HG02840 (cell line): ENCODE data around the gene DNAH11.

Source experiments
- ATAC-seq: cut with Tn5 transposase; IDR thresholded peaks from one replicate; pipeline ENCODE4 v1.9.1; 2021; ENCODE audit warnings: mild to moderate bottlenecking, moderate library complexity, moderate number of reproducible peaks; ENCODE audit not compliant: unreplicated experiment, low FRiP score

DNAH11 gene

DNA sequence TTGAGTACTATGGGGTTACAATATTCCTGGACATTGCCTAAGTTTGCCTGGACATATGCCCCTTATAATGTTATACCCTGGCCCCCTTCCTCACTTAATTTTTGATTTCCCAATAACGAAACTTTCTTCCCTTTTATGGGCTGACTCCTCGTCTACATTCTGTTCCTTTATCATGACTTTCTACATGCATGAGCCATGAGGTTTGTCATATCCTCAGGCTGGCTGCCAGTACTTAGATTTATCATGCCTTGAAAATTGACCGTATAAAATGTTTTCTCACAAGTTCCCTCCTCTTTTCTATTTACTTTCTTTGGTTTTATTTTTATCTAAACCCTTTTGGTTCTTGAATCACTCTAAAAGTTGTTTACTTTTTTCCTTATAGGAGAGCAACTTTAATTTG, 4.7 kb downstream of the DNAH11 start:
- ATAC-seq, result no peak

DNA sequence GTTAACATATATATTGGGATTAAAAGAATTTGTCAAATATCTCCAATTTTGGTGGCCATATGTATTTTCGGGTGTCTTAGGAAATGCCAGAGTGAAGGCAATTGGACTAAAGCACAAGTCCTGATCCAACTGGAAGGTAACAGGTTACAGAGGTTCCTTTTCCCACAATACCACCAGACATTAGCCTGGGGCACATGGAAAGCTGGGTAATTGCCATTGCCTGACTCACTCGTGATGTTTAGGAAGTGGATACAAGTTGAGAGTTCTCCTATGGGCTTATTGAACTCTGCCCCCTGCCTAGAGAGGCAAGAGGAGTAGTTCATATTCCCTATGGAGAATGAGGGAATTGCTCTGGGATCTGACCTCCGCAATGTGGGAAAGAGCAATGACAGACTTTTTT, 5.7 kb downstream of the DNAH11 start:
- no peak for ATAC-seq

DNA sequence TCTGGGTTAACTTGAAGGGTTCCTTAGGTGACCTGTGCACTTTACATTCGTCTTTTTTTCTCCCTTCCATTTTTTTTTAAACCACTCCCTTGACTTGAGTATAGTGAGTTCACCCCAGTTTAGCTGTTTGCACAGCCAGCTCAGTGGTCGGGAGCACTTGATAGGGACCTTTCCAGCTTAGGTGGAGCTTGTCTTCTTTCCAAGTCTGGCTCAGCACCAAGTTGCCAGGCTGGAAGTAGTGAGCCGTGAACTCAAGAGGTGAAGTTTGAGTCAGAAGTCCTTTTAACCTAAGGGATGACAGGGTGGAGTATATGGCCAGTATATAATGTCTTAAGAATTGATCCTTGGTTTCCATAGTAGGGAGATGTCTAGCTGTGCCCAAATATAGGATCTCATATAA, 7.2 kb downstream of the DNAH11 start:
- no peak for ATAC-seq

DNA sequence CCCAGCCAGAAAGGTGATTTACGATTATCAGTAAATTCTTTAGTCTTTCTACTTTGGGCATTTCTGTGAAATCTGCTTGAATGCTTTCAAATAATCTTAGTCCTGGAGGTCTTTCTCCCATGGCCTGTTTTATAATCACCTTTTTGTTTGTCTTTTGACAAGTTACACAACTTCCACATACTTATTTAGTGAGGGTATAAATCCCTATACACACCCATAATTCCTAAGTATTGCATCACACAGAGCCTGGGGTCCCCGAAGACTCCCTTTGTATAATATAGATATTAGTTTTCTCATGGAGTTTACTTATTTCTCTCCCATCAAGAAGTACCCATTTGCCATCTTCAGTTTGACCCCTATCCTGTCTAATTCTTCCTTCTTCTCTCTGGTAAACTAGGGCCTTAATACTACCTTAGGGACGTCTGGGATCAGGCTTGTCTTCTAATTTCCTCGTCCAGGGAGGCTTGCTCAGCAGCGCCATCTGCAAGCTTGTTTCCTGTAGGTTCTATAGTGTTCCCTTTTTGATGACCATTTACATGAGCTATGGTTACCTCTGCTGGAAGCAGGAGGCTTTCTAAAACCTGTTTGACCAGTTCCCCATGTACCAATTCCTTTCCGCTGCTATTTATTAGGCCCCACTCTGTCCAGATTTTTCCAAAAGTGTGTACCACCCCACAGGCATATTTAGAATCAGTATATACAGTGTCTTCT, 8.1 kb downstream of the DNAH11 start:
- no peak for ATAC-seq

DNA sequence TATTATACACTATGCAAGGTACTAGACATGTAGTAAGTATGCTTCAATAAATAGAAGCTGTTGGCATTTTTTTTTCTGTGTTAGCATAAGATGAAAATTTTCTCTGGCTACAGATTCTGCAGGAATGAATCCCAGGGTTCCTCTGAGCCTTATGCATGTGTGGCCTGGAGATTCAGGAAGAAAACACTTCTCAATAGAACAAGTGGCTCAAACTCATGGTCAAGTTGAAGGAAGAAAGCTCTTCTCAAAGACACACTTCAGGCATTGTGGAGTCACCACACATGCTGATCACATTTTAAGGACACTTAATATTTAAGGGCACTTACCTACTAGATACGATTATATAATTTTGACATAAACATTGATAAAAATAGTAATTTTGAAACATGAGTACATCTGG, 19.5 kb downstream of the DNAH11 start:
- no peak for ATAC-seq

DNA sequence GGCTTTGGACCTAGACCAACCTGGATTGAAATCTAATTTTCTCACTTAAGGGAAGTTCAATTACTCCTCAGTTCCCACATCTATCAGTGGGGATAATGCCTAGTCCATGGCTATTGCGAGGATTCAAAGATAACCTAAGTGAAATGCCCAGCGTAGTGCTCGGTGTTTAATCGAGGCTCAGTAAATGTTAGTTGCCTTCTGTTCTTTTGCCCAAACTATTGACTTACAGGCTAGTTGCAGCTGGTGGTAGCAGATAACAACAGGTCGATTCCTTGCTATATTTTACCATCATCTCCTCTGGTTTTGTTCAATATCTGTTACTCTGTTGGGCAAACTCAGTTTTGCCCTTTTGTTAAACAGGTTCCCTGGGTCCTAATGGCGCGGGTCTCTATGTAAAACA, 22.8 kb downstream of the DNAH11 start:
- ATAC-seq, result no peak

DNA sequence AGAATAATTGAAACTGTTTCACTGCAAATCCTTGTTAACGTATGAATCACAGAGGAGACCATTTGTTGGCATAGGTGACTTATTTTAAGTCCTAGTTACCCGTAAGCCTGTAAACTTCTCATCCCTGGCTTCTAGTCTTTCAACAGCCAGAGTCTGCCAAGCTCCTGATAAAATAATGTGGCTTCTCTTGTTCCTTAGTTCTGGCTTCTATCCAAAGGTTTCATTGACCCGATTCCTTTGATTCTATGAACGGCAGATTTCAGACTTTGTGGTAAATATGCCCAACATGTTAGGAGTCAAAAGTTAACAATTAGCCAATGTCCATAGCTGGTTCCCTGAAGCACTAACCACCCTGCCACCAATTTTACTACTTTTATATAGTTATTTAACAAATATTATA, 23.3 kb downstream of the DNAH11 start:
- no peak for ATAC-seq

DNA sequence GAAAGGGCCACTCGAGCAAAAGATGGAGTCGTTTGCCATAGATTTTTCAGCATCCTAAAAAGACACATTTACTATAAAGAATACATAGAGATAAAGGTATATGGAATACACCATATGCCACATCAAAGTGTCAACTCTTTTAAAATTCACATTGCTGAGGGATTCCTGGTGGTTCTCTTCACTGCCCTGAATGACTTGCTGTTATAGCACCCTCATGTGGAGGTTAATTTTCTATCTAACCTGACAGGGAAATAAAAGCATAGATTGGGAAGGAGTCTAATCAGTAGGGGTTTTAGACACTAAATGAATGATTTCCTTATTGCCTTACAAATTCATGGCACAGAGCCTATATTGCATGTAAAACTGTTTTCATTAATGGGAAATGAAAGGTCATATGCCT, 25.9 kb downstream of the DNAH11 start:
- ATAC-seq, result no peak

DNA sequence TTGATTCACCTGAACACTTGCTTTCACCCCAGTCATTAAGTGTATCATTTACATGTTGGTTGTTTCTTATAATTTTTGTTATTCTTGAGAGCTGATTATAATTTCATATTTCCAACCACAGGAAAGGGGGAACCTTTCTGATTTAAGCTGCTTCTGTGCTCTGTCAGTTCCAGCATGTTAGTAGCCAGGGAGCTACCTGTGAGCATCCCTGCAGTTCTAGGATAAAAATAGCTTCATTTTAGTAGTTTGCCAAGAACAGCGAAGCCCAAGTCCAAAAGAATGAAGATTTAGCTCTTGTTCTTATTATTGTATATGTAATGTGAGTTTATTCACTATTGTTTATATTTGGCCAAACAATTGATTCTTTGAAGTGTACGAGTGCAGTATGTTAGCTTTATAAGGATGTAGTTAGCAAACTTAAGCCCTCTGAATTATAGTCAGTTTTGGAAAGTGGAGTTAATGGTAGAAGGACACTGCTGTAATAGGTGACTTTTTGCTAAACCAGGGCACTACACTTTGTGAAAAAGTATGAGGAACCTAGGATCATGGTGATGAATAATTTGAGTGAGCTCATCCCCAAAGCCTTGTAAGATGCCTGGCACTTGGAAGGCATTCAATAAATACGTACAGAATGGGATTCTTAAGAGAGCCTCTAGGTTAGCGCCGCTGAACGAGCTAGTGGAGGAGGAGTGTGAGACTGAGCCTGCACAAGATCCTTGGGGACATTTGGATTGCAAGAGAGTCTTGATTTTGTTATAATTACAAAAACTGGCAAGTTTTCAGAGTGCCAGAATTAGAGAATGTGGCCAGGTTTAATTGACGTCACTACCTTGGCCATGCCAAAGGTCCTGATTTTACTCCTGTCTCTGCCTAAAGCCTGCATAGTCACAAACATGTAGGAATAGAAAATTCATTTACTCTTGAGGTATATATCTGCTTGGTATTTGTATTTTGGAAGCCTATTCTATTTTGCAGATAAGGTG, 29.8 kb downstream of the DNAH11 start:
- ATAC-seq, result no peak

DNA sequence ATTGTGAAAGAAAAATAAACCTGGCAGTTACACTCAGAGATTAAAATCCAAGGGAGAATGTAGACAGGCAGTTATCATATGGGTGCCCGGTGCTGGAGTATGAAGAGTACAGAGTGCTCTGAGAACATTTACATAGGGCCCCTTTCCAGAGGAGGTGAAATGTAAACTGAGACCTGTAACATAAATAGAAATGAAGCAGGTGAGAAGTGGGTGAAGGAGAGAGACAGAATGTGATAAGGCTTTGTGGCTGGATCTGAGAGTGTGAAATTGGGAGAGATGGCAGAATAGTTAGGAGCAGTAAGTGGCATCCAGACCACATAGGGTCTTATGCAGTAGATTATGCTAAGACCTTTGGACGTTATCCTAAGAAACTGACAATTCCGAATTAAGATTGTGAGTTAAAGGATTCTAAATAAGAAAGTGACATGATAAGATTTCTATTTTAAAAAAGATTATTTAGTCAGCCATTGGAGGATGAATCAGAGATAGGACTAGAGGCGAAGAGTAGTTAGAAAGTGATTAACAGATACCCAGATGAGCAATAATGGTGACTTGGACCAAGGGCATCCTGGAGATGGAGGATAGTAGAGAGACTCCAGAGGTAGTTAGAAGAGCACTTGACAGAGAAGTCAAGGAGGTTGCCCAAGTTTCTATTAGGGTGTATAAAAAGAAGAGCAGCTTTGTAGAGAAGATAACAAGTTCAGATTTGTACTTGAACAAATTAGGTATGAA, 36.7 kb downstream of the DNAH11 start:
- no peak for ATAC-seq

DNA sequence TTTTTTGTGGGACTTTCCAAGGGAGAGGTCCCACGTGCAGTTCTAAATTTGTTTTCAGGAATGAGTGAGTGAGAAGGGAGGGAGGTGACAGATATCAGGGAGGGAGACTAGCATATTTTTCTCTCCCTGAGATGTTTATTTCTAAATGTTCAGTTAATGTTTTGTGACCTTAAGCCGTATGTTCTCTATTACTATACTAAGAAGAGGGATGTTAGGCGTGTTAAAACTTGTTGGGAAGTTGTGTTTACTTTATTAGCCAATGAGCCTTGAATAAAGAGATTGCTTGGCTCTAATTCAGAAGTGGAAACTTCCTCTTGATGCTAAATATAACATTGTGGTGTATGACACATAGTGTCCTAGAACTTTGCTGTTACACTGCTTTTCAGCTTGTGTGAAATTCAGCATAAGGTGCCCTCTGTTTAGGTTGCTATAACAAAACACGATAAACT, 37.3 kb downstream of the DNAH11 start:
- ATAC-seq, result no peak

DNA sequence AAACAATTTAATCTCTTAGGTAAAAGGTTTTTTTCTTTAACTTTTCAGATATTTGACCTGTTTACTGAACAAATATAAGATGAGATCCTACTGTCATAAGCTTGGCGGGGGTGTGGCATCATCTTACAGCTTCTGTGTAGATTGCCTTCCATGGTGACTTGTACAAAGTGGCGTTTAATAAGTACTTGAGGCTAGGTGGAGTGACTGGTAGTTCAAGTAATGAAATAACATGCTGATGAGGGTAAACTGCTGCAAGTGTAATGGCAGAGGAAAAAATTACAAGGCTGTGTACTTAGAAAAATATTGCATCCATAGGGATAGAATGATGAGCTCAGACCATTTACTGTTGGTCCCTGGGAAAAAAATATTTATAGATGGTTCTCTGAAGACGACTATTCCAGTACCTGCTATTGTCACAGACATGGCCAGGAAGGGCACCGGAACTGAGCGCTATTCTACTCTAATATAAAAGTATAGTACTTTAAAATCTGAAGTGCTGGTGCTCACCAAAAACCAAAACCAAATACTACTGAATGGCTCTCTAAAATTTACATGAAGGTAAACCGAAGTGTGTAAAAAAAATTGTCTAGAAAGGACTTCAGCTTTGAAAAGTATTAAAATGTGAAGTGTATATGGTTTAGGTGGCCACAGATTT, 42.4 kb downstream of the DNAH11 start:
- no peak for ATAC-seq

DNA sequence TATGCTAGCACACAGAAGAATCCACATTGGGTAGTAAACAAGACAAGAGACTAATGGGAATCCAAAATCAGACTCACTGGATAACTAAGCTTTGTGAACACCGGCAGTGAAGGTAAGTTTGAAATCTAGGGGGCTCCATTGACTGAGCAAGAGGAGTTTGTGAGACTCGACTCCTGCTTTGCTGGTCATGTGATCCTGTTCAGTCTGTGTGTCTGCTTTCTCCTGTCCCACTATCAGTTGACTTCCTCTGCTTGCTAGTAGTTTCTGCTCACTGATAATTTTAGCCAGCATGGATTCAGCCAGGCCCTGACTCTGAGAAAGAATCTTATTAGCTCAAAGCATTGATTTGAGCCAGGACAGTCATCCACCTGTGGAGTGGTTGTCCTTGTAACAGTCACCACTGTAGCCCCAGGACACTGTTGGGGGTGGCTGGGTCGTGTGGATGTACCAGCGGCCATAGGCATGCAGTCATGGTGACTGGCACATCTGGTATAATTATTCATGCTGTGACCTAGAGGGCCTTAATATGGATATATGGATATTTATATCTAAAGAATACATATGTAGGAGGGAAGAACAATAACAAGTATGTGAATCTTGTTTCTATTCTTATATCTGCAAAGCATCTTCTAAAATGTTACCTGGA, 44.4 kb downstream of the DNAH11 start:
- ATAC-seq, result no peak

DNA sequence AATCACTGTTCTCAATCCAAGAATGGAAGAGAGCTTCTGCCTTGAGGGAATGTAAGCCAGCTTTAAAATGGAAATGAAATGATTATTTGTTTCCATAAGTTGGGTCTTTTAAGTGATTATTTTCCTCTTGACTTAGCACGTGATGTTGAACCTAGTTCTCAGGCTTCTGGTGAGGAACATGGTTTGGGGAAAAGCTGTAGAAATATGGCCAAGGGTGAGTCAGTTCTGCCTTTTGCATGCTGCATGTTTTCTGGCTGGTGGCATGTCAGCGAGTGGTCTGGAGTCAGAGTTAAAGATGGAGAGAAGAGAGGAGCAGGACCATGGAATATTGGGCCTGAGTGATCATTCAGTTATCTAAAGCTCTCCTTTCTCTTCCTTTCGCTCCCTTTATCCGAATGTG, 54.0 kb downstream of the DNAH11 start:
- no peak for ATAC-seq

DNA sequence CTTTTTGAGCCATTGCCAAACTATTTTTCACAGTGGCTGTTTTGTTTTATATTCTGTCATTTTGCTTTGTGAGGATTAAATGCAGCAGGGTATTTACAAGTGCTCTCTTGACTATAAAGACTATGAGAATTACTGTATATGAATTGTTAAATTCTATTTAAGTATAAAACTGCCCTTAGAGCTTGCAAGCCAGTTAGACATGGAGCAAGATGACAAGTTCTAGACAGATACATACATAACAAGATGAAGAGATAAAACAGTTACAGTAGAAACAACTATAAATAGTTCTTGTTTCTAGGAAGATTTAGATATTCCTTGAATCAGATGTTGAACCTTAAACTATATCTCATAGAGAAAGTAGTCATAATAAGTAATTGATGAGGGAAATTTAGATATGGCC, 60.6 kb downstream of the DNAH11 start:
- ATAC-seq, result no peak

DNA sequence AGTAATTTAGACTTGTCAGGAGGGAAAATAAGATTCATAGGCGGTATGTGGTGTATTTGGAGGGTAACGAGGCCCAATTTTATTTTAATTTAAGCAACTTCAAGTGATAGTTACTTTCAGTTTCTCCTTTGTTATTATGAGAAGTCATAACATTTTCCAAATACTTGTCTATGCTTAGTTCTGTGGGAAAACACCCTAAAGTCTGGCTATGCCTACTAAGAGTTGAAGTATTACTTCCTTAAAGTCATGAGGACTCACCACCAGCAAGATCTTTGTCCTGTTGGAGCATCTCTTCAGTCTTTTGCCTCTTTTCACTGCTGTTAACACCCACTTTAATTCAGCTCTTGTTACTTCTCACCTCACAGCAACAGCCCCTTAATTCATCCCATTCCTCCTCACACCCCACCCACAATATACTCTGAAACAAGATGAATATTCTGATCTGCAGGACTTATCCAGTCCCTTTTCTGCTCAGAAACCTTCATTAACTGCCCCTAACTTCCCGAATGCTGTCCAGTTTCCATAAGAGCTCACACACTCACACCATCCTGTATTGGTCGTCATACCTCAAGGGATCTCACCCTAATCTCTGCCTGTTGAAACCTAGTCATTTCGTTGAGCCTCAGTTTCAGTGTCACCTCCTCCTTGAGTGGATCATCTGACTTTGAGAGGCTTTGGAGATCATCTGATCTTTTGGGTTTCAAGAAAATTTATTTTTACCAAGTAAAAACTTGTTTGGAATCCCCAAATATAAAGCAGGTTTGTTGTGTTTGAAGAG, 61.3 kb downstream of the DNAH11 start:
- ATAC-seq, result no peak

DNA sequence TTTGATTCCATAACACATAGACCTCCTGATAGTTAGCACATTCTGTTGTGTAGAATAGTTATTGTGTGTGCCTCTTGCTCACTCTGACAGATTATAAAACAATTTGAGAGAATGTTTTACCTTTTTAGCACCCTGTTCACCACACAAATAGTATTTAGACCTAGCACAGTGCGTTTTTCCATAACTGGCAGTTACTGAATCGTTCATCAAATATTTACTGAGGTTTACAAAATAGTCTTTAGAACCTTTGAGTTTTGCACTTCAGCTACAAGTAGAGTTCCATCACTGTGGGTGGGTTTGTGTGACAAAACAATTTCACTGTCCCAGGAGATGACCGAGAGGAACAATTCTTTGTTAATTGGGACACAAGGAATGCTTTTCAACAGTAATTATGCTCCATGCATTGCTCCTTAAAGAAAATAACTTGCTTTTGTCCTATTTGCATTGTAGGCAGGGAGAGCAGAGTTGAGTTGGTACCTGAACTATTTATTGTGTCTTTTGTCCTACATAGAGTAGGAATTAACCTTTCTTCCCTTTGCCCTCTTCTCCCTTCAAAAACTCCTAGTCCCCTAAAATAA, 62.3 kb downstream of the DNAH11 start:
- no peak for ATAC-seq

DNA sequence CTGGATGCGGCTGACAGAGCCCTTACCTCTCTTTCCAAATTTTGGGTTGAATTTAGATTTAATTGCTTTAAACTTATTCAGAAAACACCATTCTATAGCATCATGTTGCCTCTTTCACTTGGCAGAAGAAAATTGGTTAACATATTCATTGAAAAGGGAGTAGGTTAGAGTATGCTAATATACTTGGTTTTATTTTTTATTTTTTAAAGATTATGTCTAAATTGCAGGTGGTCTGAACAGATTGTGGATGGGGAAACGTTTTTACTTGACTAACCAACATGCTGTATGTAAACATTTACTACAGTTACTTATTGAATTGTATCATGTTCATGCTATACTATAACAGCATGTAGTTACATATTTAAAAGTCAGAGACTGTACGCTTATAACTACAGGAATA, 65.6 kb downstream of the DNAH11 start:
- ATAC-seq, result no peak

DNA sequence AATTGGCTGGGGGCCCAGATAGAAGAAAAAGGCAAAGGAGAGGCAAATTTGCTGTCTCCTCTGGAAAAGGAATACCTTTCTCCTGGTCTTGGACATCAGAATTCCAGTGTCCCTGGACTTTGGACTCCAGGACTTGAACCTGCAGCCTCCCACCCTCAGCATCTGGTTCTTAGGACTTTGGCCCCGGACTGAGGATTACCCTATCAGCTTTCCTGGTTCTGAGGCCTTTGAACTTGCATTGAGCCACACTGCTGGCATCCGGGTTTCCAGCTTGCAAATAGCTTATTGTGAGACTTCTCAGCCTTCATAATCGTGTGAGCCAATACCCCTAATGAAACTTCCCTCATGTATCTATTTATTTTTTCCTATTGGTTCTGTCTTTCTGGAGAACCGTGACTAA, 68.3 kb downstream of the DNAH11 start:
- no peak for ATAC-seq
